ENCODE data around the gene LAMA5. TPM values are rescaled to one million over a fixed set of nuclear protein-coding genes. Genes with fewer than 3 reads are reported as not detected.

The LAMA5 gene
- total and polyA plus RNA-seq, 2 of the 8 experiments (the other 6 are each of a cell fraction or from before 2014, with no cell fraction given): 34.4 to 225 TPM

GRCh38 chr20:62298577-62299249 is 68.4 kb downstream of the LAMA5 start (continued):
- TF ChIP-seq SRF (IDR thresholded peaks at IDR 0.05; ENCODE audit: low read depth, low read length) (no peak), SIX5 (IDR thresholded peaks at IDR 0.05; ENCODE audit: low read depth, low read length) (no peak), BCL11A (IDR thresholded peaks at IDR 0.05; ENCODE audit: low read depth in 2 of 2, low read length in 2 of 2) (no peak), RBBP5 (IDR thresholded peaks at IDR 0.05; ENCODE audit: borderline replicate concordance, low read depth, low read length) (no peak), YY1 (IDR thresholded peaks at IDR 0.05; ENCODE audit: low read depth, low read length) (no peak)

Data from H1 (cell line).